GM18505 (cell line): ENCODE measurements around the gene PCYT2.

ENCODE experiments used
- ATAC-seq: cut with Tn5 transposase; IDR thresholded peaks from one replicate; pipeline ENCODE4 v1.9.1; 2021; ENCODE audit not compliant: unreplicated experiment
- POLR2A ChIP-seq: IDR thresholded peaks from 4 replicates; pipeline ENCODE4 v1.6.1; 2011; ENCODE audit warnings: borderline replicate concordance; ENCODE audit not compliant: insufficient read depth, insufficient read length; ENCODE audit errors: extremely low read depth

The PCYT2 gene

GRCh38 chr17:81908793-81909192 is 2.4 kb downstream of the PCYT2 start:
- ATAC-seq, result no peak
- no peak for TF ChIP-seq POLR2A

- ATAC-seq, result no peak
- no peak for TF ChIP-seq POLR2A
Measured at GRCh38 chr17:81907219-81908145, 3.7 kb downstream of the PCYT2 start.

DNA sequence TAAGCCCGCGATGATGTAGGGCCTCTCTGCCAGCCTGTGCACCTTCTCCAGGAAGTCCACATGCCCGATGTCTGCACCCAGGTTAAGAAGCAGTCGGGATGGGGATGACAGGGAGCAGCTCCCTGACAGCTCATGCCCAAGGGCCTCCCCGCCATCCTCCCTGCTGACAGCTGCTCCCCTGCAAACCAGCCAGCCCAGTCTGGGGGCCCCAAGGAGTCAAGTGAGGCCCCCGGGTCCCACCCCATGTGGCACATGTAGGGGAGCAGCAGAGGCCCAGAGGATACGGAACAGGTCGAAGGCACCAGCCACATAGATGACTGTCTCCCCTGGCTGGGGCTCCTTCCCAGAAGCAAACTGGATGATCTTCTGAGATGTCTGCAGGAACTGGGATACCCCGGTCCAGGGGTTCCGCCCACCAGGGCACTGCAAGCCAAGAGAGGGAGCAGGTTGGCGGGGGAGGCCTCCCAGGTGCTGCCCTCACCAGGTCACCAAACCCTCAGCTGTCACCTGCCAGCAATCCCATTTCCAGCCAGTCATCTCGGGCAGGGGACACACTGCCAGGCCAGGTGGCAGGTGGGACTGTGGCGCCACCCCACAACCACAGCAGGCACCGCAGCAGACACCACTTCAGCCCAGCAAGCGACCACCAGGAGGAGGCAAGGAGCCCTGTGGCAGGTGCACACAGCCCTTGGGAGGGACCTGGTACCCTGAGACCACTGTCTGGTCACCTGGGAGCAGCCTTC is 4.6 kb downstream of the PCYT2 start:
- no peak for ATAC-seq
- TF ChIP-seq POLR2A, result no peak

DNA sequence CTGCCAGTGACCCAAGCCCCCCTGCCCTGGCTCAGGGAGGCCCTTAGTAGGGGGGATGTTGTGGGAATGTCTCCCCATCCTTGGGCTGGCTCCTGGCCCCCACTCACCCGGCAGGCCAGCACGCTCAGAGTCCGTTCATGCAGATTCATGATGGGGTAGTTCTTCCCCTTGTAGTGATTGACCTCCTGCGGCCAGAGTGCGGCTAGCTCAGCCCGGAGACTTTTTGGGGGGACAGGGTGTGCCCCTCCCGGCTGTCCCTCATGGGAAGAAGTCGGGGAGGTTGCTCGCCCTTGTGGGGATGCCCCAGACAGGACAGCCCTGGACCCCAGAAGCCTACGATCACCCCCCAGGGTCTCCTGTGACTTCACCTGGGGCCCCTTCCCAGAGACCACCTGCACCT is 5.2 kb downstream of the PCYT2 start:
- TF ChIP-seq POLR2A, result no peak
- ATAC-seq, result no peak

- no peak for TF ChIP-seq POLR2A
- no peak for ATAC-seq
Measured at GRCh38 chr17:81905424-81905875, 5.7 kb downstream of the PCYT2 start.

DNA sequence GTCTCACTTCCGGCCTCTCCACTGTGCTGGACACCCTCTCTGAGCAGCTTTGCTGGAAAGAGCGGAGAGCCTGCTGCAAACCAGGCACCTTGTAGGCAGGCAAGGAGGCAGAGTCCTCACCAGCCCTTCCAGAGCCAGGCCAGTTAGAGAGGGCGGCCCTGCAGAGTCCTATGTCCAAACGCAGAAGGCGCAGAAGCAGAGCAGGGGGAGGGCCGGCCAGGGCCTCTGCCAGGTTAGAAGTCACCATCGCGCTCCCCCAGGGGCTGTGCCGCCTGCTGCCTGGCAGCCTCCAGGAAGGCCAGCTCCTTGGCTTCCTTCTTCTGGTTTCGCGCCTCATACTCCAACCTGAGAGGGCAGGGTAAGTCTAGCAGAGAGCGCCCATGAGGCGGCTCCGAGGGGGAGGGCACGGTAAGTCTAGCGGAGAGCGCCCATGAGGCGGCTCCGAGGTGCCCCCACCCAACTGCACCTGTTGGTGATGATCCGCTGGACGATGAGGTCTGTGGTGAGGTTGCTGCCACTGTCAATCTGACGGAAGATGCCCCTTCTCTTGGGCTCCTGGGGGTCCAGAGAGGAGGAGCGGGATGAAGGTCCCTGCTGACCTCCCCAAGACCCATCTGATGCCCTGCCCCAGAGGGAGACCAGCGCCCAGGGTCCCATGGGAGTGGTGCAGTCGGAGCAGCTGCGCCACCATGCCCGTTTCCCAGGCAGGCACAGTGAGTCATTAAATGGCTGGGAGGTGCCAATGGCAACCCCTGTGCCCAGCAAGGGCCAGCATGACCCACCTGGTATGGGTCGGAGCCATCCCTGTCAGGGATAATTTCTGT is 6.4 kb downstream of the PCYT2 start:
- no peak for ATAC-seq
- TF ChIP-seq POLR2A, result no peak

DNA sequence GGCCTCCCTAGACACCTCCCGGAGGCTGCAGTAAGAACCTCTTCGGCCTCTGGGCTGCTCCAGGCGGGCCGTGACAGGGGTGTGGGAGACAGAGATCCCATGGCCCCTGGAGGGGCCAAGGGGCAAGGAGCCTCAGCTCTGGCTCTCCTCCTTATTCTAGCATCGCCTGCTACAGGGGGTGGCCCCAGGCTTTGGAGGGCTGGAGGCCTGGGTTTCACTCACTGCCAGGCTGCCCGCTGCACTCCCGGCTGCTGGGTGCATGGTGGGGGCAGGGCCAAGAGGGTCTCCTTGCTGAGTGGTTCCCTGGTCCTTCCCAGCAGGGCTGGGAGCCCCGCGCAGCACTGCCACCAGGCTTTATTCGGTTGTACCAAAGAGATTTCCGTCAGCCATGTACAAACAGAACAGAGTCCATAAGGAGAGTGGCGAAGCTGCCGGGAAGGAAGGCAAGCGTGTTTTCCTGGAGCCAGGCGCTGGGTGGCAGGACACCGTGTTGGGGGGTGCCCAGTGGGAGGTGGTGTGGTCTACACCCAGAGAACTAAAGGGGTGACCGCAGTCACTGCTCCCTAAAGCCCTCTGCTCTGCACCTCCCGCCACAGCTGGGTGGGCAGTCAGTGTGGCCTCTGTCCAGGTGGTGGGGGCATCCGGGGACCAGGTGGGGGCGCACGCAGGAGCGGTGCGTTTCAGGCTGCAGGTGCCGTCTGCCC is 7.2 kb downstream of the PCYT2 start:
- no peak for ATAC-seq
- no peak for TF ChIP-seq POLR2A

DNA sequence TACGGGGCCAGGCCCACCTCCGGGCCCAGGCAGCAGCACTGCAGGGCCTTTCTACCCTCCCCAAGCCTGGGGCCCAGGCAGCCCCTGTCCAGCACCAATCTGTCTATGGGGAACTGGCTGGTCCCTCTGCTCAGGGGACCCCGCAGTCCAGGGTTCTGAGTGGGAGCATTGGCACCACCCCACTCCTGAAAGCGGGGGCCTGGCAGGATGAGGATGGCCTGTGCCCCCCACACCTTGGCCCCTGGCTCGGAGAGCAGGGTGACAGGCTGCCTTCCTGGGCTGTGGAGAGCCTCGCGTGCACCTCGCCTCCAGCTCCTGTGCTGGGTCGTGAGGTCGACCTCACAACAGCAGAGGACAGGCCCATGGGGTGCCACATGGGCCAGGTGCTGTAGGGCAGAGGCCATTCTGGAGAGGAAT is 7.8 kb downstream of the PCYT2 start:
- no peak for TF ChIP-seq POLR2A
- ATAC-seq, result no peak

- TF ChIP-seq POLR2A, result no peak
- ATAC-seq, result no peak
Measured at GRCh38 chr17:81902653-81903414, 8.4 kb downstream of the PCYT2 start.

- ATAC-seq, result no peak
- TF ChIP-seq POLR2A, result no peak
Measured at GRCh38 chr17:81902023-81902652, 9.1 kb downstream of the PCYT2 start, which contains the start of gene NPB. NPB (plus strand) TSS chr17:81902238; CDS start chr17:81902278, 40 bp downstream.
